ENCODE measurements around the gene FBLL1.
"Not testable (repeated sequence)": the region's sequence is repeated elsewhere in the genome, so short reads cannot be mapped to it uniquely, and the experiment has no call there.

FBLL1 gene

DNA sequence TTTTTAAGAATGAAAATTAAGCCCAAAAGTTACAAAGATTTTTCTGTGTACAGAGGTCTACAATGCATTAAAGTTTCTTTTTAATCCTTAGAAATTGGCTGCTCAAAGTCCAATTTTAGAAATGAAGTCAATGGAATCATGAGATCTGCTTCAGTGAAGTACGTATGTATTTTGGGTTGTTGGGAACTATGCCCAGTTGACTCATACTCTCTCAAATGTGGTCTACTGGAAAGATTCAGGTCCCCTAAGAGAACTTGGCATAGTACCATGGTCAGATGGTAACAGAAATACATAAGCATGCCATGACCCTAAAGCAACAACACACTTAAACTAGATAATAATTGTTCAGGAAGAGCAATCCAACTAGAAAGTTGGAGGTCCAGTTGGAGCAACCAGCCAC lies 23.0 kb downstream of the FBLL1 start:
- no peak for DNase-seq (ENCODE audit: low read depth in 2 of 2, low spot score in 1 of 2)

DNA sequence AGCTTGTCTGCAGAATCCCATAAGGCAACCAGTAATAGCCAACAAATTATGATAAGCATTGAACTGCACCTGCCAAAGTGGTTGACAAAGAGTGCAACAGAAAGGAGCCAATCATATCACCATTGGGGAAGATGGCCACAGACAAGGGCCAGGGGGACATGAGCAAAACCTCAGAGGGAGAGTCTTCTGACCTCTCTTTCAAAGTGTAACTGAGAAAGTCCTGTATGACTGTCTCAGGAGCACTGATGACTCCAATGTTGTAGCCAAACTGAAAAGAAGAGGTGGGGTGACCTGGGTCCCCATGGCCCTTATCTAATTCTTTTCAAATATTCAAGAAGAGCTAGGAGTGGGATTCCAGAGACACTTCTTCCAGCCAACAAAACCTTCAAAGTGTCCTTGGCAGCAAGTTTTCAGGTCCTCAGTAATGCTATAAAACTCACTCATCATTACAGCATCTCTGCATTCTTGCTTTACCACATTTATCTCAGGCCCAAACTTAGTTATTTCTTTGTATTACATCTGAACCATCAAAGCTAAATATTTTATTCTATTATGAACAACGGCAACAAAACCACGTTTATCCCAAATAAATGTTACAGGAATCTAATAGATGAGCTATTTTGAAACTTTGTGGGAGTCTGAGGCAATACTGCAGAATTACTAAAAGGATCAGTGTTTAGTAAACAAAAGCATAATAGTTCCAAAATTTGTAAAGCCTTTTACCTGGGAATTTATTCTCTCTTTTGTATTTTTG lies 24.4 kb downstream of the FBLL1 start:
- no peak for DNase-seq (ENCODE audit: low read depth in 2 of 2, low spot score in 1 of 2)

DNA sequence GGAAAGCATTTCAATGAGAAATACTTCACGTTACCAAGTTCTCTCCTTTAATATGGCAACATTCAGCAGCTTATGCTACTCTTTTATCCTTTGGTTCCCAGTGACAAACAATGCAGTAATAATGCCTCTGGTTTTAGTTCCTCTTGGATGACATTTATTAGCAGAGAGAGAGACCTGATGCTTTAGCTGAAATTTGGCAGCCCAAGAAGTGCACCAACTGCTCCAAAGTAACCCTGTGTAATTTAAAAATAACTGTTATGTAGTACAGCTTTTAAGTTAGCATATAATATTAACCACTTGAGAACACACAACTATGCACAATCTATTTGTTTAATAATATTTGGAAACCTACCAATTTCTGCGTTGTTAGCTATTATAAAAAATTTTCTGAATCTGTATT lies 28.3 kb downstream of the FBLL1 start:
- no peak for DNase-seq (ENCODE audit: low read depth in 2 of 2, low spot score in 1 of 2)

DNA sequence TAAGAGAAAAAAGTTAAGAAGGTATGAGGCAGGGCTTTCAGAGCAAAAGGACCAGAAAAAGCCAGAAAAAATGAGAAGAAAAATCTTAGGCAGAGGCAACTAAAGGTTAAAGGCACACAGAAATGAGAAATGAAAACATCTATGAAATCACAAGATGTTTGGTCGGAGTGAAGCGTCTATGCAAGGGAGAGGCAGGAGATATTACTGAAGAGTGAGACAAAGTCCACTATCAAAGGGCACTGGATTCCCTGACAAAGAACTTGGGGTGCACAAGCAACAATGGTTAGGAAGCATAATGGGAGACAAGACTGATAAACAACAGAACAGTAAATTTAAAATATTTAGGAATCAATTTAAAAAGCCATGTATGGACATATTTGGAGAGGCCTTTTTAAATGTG lies 33.2 kb downstream of the FBLL1 start:
- DNase-seq (ENCODE audit: low read depth in 2 of 2, low spot score in 1 of 2) = no peak

DNA sequence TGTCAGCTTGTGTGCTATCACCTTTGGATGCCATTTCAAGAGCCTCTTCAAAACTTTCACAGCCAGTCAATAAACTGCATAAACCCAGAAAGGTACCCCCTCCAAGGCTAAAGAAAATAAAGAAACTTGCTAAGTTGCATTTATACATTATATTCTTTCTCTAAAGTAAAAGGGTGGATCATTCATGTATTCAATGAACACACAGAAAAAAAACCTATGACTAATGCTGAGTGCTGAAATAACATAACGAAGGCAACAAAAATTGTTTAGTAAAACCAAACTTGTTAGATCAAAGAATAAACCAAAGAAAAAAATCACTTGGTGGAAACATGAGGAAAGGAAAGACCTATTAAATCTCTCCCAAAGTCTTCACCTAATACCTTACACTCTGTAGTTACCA lies 34.9 kb downstream of the FBLL1 start:
- DNase-seq (ENCODE audit: low read depth in 2 of 2, low spot score in 1 of 2) = no peak

DNA sequence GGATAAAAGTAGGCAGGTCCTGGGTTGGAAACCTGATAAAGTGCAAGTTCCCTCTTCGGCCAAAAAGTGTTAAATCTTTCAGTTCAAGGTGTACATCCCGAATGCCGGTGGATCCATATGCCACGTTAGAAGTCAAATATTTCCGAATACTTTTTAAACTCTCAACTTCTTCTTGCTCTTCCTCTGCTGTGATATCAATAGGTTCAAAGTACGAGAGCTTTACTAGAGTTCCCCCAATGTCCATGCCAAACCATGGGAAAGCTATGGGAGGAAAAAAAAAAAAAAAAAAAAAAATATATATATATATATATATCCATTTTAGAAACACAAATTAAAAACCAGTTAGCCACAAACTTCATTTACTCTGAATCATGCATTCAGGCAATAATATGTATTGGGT lies 39.6 kb downstream of the FBLL1 start:
- no peak for DNase-seq (ENCODE audit: low read depth in 2 of 2, low spot score in 1 of 2)

DNA sequence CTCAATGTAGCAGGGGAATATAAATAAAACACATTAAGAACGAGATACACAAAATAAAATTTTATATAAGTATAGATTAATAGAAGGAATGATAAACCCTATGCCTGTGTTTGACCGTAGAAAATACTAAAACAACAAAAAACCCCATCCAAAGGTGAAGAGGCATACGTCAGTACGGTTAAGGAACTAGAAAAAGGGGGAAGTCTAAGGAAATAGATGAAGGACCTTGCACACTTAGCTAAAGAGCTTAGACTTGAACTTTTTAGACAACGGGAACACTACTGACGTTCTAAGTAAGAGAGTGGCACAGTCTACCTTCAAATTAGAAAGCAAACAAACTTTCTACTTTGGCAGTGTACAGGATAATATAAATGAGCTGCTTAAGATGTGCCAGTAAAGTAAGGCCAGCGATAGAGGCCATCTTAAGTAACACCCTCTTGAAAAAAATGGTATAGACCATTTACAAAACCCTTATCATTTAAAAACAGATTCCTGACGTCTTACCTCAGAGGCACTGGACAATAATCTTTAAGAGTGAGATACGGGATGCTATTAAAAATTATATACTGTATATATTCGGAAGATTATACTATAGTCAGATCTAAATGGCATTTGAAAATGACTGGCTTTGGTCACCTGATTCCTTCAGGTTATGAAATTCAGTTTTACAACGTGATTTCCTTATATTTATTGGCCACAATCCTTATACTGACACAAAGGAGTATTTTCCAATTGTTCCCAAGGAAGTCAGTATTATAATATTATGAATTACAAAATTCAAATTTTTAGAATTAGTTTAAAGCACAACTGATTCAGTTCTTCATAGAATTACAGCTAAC lies 41.6 kb downstream of the FBLL1 start:
- DNase-seq (ENCODE audit: low read depth in 2 of 2, low spot score in 1 of 2) = no peak

DNA sequence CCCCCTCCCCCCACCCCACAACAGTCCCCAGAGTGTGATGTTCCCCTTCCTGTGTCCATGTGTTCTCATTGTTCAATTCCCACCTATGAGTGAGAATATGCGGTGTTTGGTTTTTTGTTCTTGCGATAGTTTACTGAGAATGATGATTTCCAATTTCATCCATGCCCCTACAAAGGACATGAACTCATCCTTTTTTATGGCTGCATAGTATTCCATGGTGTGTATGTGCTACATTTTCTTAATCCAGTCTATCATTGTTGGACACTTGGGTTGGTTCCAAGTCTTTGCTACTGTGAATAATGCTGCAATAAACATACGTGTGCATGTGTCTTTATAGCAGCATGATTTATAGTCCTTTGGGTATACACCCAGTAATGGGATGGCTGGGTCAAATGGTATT lies 44.6 kb downstream of the FBLL1 start:
- DNase-seq (ENCODE audit: low read depth in 2 of 2, low spot score in 1 of 2) = not testable (repeated sequence)

DNA sequence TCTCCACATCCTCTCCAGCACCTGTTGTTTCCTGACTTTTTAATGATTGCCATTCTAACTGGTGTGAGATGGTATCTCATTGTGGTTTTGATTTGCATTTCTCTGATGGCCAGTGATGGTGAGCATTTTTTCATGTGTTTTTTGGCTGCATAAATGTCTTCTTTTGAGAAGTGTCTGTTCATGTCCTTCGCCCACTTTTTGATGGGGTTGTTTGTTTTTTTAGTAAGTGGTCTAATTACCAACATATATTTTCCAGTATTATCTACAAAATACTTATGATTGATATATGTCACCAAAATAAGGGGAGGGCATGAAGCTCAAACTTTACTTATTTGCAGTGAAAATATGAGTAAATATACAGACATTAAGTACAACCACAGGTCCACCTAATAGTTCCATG lies 45.1 kb downstream of the FBLL1 start:
- not testable (repeated sequence) for DNase-seq (ENCODE audit: low read depth in 2 of 2, low spot score in 1 of 2)

DNA sequence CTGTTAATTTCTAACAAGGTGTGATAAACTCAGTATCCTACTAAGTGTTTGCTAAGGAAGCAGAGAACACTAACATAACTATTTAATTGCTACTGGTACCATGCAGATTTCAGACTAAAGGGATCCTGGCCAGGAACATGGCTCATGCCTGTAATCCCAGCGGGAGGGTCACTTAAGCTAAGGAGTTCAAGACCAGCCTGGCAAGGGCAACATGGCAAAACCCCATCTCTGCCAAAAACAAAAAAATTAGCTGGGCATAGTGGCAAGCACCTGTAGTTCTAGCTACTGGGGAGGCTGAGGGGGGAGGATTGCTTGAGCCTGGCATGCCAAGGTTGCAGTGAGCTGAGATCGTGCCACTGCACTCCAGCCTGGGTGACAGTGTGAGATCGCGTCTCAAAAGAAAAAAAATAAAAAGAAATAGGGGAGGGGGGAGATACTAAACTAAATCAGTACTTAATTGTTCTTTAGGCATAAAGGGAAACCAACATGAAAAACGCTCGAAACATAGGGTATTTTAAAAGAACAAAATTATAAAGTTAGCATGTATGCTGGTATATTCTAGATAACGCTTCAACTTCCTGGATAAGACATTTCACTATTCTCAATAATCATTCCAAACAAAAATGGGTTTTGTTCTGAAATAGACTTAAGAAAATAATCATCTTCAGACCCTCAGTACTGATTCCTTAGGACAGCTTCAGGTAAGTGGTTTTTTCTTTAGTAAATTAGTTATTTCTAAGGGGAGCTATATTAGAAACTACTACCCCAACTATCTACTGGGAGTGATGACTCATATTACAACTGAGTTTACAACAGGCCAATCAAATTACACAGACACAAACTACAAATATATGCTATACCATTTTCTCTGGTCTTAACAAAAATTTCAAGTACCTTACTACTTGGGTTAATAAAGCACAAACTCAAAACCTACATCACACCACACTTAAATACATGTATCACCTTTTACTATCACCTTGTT lies 46.6 kb downstream of the FBLL1 start:
- DNase-seq (ENCODE audit: low read depth in 2 of 2, low spot score in 1 of 2) = no peak

DNA sequence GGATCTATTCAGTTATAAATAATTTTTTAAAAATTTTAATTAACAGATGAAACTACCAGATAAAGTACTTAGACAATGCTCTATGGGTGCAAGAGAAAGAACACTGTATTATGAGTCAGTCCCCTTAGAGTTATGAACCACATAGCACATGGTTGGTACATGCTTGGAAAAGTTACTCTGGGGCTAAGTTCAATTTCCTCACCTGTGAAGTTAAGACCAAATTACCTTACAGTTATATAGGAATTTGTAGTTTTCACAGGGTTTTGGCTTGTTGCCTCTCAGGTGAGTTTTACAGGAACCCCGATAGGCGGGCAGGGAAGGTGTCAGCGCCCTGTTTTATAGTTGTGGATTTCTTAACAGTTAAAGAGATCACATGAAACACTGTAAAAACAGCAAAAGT lies 48.9 kb downstream of the FBLL1 start:
- DNase-seq (ENCODE audit: low read depth in 2 of 2, low spot score in 1 of 2) = no peak

DNA sequence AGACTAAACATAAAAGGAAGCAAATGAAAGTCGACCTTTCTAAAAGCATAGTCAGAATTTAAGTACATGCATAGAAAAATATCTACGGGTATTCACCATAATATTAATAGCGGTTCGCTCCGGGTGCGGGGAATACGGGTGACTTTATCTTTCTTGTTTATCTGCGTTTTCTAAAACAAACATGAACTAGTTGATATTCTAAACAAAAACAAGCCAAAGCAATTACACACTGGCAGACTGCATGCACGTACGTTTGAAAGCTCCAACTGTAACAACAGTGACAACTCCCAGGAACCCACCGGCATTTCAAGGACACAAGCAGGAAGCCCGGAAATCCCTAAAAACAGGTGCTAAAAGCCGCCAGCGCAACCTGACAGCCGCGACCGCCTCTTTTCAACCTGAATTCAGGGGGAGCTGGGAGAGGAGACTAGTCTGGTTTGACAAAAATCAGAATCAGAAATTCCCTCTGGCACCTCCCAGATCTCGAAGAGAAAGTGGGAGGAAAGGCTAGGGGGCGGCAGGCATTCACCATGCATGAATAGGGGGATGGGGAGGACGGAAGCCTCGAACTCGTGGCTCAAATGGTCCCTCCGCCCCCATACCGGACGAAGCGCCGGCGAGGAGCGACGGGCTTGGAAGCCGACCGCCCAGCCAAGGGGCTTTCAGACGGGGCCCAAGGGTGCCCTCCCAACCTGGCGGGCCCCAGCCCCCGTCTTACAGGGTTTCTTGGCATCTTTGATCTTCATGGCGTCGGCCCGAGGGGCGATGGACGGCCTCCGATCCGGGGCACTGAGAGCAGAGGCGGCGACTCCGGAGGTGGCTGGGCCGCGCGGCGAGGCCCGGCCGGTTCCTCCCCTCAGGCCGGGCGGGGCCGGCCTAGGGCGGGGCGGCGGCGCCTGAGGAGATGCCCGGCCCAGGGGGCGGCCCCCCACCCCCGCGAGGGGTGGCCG lies 49.7 kb downstream of the FBLL1 start, which contains the start of gene PANK3:
PANK3 (minus strand) TSS at position 831 of the 950 bp plus-strand sequence; CDS start at position 746, 85 bp downstream.
- DNase-seq (ENCODE audit: low read depth in 2 of 2, low spot score in 1 of 2) = peak in 1 of 2 donors; percentile 6

DNA sequence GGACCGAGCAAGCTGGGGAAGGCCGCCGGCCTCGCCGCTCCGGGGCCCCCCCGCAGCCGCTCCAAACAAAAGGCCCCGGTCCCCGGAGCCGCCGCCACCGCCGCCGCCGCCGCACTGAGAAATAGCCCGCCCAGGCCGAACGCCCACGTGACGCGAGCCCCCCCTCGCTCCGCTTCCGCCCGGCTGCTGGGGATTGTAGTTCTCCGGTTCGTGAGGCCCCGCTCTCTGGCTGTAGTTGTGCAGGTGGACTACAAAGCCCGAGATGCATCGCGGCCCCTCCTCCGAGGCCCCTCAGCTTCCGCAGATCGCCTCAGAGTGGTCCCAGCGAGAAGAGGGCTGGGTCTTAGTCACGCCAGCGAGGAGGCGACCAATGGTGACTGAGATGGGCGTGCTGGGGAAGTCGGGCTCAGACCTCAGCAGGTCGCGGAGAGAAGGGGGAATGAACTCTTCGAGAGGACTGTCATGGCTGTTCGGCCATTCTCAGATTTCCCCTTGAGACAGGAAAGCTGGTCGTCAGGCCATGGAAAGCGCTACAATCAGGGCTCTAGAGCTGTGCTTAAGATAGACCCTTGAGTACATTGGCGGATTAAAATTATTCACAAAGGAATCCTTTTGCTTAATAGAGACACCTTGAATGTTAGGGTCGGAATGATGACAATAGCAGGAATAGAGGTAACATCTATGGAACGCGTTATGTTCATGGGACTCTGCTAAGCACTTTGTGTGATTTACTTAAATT lies 50.6 kb downstream of the FBLL1 start:
- peak; percentile 93 for DNase-seq (ENCODE audit: low read depth in 2 of 2, low spot score in 1 of 2)

DNA sequence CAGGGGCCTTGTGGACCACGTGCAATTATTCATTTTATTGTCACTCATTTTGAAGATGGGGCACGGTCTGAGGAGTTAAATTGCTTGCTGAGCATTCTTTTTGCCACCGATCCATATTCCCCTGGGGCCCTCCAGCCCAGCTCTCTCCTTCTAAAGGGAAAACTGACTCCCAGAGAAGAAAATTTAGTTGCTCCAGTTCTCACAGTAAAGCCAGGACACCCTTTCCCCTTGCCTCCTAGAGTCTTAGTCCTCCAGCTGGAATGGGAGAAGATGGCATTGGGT lies 51.1 kb downstream of the FBLL1 start:
- DNase-seq (ENCODE audit: low read depth in 2 of 2, low spot score in 1 of 2) = no peak

Data from stimulated activated CD8-positive, alpha-beta memory T cell treated with anti-CD3 and anti-CD28 coated beads, Interleukin-4, amount 100 ng/mL, for 1 hour (primary cell).